H9 (cell line): ENCODE results near the gene TNS2. TPM values are rescaled to one million over a fixed set of nuclear protein-coding genes. Genes with fewer than 3 reads are reported as not detected.

Source experiments
- DNase-seq: peaks from one replicate; pipeline ENCODE4 v3.0.0-alpha.2; 2017
- H2AFZ ChIP-seq: one replicate; pipeline ENCODE4 v1.6.1; 2013; ENCODE audit warnings: mild to moderate bottlenecking, low read length, control low read depth, moderate library complexity
- H2AK5ac ChIP-seq: 2 replicates; pipeline ENCODE4 v1.6.1; 2013; ENCODE audit warnings: low read length, control low read depth, mixed read lengths; ENCODE audit not compliant: insufficient read length
- H2BK120ac ChIP-seq: one replicate; pipeline ENCODE4 v1.6.1; 2013; ENCODE audit warnings: low read depth, mild to moderate bottlenecking, low read length, control low read depth, inconsistent platforms; ENCODE audit not compliant: poor library complexity, severe bottlenecking
- H2BK12ac ChIP-seq: 2 replicates; pipeline ENCODE4 v1.6.1; 2013; ENCODE audit warnings: low read length, control low read depth, mixed read lengths, low read depth; ENCODE audit not compliant: insufficient read length
- H2BK15ac ChIP-seq: 2 replicates; pipeline ENCODE4 v1.6.1; 2013; ENCODE audit warnings: low read depth, low read length, control low read depth
- H2BK20ac ChIP-seq: one replicate; pipeline ENCODE4 v1.6.1; 2013; ENCODE audit warnings: low read depth, mild to moderate bottlenecking, low read length, control low read depth, inconsistent platforms; ENCODE audit not compliant: poor library complexity, severe bottlenecking
- H2BK5ac ChIP-seq: 2 replicates; pipeline ENCODE4 v1.6.1; 2013; ENCODE audit warnings: low read length, control low read depth, mixed read lengths; ENCODE audit not compliant: insufficient read length
- H3K14ac ChIP-seq: 2 replicates; pipeline ENCODE4 v1.6.1; 2013; ENCODE audit warnings: low read length, control low read depth; ENCODE audit not compliant: insufficient read depth
- H3K18ac ChIP-seq: 2 replicates; pipeline ENCODE4 v1.6.1; 2013; ENCODE audit warnings: low read depth, mild to moderate bottlenecking, mixed read lengths, low read length, control low read depth; ENCODE audit not compliant: insufficient read length
- H3K23ac ChIP-seq: 2 replicates; pipeline ENCODE4 v1.6.1; 2013; ENCODE audit warnings: low read length, control low read depth, mixed read lengths, low read depth; ENCODE audit not compliant: insufficient read length
- H3K23me2 ChIP-seq: 2 replicates; pipeline ENCODE4 v1.6.1; 2013; ENCODE audit warnings: low read depth, mild to moderate bottlenecking, mixed read lengths, low read length, control low read depth; ENCODE audit not compliant: insufficient read length, poor library complexity, severe bottlenecking
- H3K27ac ChIP-seq: 2 replicates; pipeline ENCODE4 v1.5.1; 2013; ENCODE audit warnings: low read length, control low read depth, mixed read lengths, low read depth; ENCODE audit not compliant: insufficient read length
- H3K27me3 ChIP-seq: 2 replicates; pipeline ENCODE4 v1.6.1; 2013; ENCODE audit warnings: low read length, control low read depth, inconsistent platforms; ENCODE audit not compliant: insufficient read depth
- H3K4ac ChIP-seq: 2 replicates; pipeline ENCODE4 v1.6.1; 2013; ENCODE audit warnings: low read depth, mild to moderate bottlenecking, control low read depth, inconsistent platforms, low read length, moderate library complexity
- H3K4me1 ChIP-seq: 2 replicates; pipeline ENCODE4 v1.6.1; 2013; ENCODE audit warnings: low read length, control low read depth, inconsistent platforms; ENCODE audit not compliant: insufficient read depth
- H3K4me2 ChIP-seq: 2 replicates; pipeline ENCODE4 v1.6.1; 2013; ENCODE audit warnings: low read length, control low read depth, mixed read lengths; ENCODE audit not compliant: insufficient read length, insufficient read depth
- H3K56ac ChIP-seq: 2 replicates; pipeline ENCODE4 v1.6.1; 2013; ENCODE audit warnings: low read depth, mild to moderate bottlenecking, mixed read lengths, low read length, control low read depth; ENCODE audit not compliant: insufficient read length
- H3K79me1 ChIP-seq: 2 replicates; pipeline ENCODE4 v1.6.1; 2013; ENCODE audit warnings: low read depth, mild to moderate bottlenecking, moderate library complexity, low read length, control low read depth, inconsistent platforms; ENCODE audit not compliant: insufficient read depth, poor library complexity, severe bottlenecking
- H3K79me2 ChIP-seq: 2 replicates; pipeline ENCODE4 v1.6.1; 2013; ENCODE audit warnings: low read length, control low read depth, inconsistent platforms; ENCODE audit not compliant: insufficient read depth
- H3K9ac ChIP-seq: 2 replicates; pipeline ENCODE4 v1.6.1; 2013; ENCODE audit warnings: low read length, control low read depth, mixed read lengths; ENCODE audit not compliant: insufficient read length; ENCODE audit errors: extremely low read depth
- H3K9me3 ChIP-seq: one replicate; pipeline ENCODE4 v1.6.1; 2013; ENCODE audit warnings: low read depth, low read length, inconsistent platforms; ENCODE audit not compliant: control insufficient read depth
- H3T11ph ChIP-seq: one replicate; pipeline ENCODE4 v1.6.1; 2013; ENCODE audit warnings: mild to moderate bottlenecking, low read length, control low read depth, inconsistent platforms
- H4K20me1 ChIP-seq: one replicate; pipeline ENCODE4 v1.6.1; 2013; ENCODE audit not compliant: control insufficient read depth, insufficient read length, insufficient read depth
- H4K5ac ChIP-seq: 2 replicates; pipeline ENCODE4 v1.6.1; 2013; ENCODE audit warnings: low read depth, mild to moderate bottlenecking, mixed read lengths, low read length, control low read depth; ENCODE audit not compliant: insufficient read length
- H4K8ac ChIP-seq: replicated peaks from 2 replicates; pipeline ENCODE4 v1.6.1; 2013; ENCODE audit warnings: low read length, control low read depth, mixed read lengths, low read depth; ENCODE audit not compliant: insufficient read length
- H4K91ac ChIP-seq: 2 replicates; pipeline ENCODE4 v1.6.1; 2013; ENCODE audit warnings: low read depth, mild to moderate bottlenecking, moderate library complexity, mixed read lengths, low read length, control low read depth; ENCODE audit not compliant: insufficient read length
- H3K27ac Mint-ChIP-seq, 3 experiments: 2 replicates in 2 of 3; 3 replicates in 1 of 3; pipeline ENCODE4 v1.8.0; 2020 to 2021; ENCODE audit warnings: mixed read lengths in 3 of 3, mild to moderate bottlenecking in 1 of 3, moderate library complexity in 1 of 3
- H3K27me3 Mint-ChIP-seq: 2 replicates; pipeline ENCODE4 v1.8.0; 2021; ENCODE audit warnings: low read depth, mild to moderate bottlenecking, moderate library complexity, mixed read lengths
- H3K36me3 Mint-ChIP-seq, 3 experiments: 2 replicates in 2 of 3; 3 replicates in 1 of 3; pipeline ENCODE4 v1.8.0; 2020 to 2021; ENCODE audit warnings: low read depth in 3 of 3, mixed read lengths in 3 of 3; ENCODE audit not compliant: insufficient read depth in 1 of 3
- H3K4me1 Mint-ChIP-seq, 2 experiments: 2 replicates each; pipeline ENCODE4 v1.8.0; 2020; ENCODE audit warnings: mixed read lengths in 2 of 2
- H3K4me3 Mint-ChIP-seq, 2 experiments: 2 replicates in 1 of 2; 3 replicates in 1 of 2; pipeline ENCODE4 v1.8.0; 2020 to 2021; ENCODE audit warnings: mild to moderate bottlenecking in 2 of 2, mixed read lengths in 2 of 2, moderate library complexity in 1 of 2
- H3K9me3 Mint-ChIP-seq, 2 experiments: 2 replicates in 1 of 2; 3 replicates in 1 of 2; pipeline ENCODE4 v1.8.0; 2020; ENCODE audit warnings: mild to moderate bottlenecking in 2 of 2, mixed read lengths in 2 of 2, moderate library complexity in 1 of 2
- WGBS: extraction: QIAGEN DNeasy Blood & Tissue Kit; methylation state at CpG from one replicate; pipeline ENCODE4 v1.1.7; 2013; ENCODE audit warnings: missing lambda C conversion rate, low lambda C conversion rate, mixed read lengths; ENCODE audit not compliant: insufficient read length; ENCODE audit errors: extremely low coverage; 5-methylcytosine and 5-hydroxymethylcytosine counted together
- total RNA-seq: library from RNA; stranded (reverse); gene quantifications from 2 replicates; pipeline ENCODE4 v1.2.1, GENCODE V29; 2021
- TF ChIP-seq, protein P1 (sequence below): fragments of 200-600 bp; sonication (generic); conservative IDR thresholded peaks from 3 replicates; pipeline ENCODE4 v1.8.0; 2021; ENCODE audit warnings: antibody characterized with exemption, mild to moderate bottlenecking

Gene TNS2
- total RNA-seq, 1 experiment from 2014 or later, result 4.5 TPM

DNA sequence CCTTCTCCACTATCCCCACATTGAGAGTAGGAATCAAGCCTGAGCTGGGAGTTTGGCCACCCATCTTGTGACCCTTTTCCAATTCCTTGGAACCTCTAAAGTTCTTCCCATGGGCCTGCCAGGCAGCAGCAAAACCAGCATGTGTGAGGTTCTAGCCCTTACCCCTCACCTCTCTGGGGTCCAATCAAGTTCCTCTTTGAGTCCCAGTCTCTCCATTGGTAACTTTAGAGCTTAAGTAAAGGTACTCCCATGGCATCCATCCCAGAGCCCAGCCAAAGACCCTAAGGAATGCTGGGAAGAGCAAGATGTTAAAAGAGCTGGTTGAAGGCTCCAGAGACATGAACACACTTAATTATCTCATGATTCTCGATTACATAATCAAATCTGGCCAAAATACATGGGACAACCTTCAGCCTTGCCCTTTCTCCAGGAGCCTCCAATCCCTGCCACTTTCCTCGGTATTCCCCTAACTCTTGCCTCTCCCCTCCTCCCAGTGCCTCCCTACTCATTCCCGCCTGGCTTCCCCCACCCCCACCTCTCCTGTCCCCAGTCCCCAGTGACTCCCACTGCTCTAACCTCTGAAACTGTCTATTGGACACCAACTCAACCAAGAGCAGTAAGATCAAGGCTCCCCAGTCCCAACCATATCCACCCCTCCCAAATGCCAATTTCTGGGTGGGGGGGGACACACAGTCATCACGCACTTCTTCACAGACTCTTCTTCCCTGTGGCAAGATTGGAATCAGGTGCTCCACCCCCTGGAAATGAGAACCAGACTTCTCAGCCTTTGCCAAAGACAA lies 4.8 kb upstream of the TNS2 start:
- Histone ChIP-seq H4K8ac (no peak overlapping the region), H4K5ac (no peak overlapping the region), H3K79me2 (no peaks in the 10 kb centered on the region), H3K56ac (no peak overlapping the region), H3K9me3 (no peaks in the 10 kb centered on the region), H3K79me1 (no peaks in the 10 kb centered on the region), H3K23ac (no peak overlapping the region), H2AFZ (no peak overlapping the region), H3K27ac (no peak overlapping the region), H3K23me2 (peaks cover 12% of the 10 kb centered on the region), H3K9ac (no peak overlapping the region), H2BK15ac (no peak overlapping the region), H2BK12ac (no peak overlapping the region), H3K14ac (no peak overlapping the region), H2AK5ac (no peak overlapping the region), H4K91ac (no peak overlapping the region), H4K20me1 (no peaks in the 10 kb centered on the region), H2BK120ac (no peak overlapping the region), H3K27me3 (peaks cover 5% of the 10 kb centered on the region; the same call in 1 of the 2 replicates), H2BK20ac (no peak overlapping the region), H3K4me1 (peaks cover 17% of the 10 kb centered on the region; the same call in 1 of the 2 replicates), H3K18ac (no peak overlapping the region), H3T11ph (no peak overlapping the region), H3K4me2 (peak overlapping the region; percentile 74), H2BK5ac (no peak overlapping the region), H3K4ac (no peak overlapping the region)
- H3K27ac Mint-ChIP-seq, result no peak overlapping the region; a peak in 2 of 7 replicates
- H3K4me1 Mint-ChIP-seq, result peaks cover 66 to 74% of the 10 kb centered on the region in 2 experiments
- TF ChIP-seq, protein P1, sequence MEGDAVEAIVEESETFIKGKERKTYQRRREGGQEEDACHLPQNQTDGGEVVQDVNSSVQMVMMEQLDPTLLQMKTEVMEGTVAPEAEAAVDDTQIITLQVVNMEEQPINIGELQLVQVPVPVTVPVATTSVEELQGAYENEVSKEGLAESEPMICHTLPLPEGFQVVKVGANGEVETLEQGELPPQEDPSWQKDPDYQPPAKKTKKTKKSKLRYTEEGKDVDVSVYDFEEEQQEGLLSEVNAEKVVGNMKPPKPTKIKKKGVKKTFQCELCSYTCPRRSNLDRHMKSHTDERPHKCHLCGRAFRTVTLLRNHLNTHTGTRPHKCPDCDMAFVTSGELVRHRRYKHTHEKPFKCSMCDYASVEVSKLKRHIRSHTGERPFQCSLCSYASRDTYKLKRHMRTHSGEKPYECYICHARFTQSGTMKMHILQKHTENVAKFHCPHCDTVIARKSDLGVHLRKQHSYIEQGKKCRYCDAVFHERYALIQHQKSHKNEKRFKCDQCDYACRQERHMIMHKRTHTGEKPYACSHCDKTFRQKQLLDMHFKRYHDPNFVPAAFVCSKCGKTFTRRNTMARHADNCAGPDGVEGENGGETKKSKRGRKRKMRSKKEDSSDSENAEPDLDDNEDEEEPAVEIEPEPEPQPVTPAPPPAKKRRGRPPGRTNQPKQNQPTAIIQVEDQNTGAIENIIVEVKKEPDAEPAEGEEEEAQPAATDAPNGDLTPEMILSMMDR, result no peak
- H3K36me3 Mint-ChIP-seq, result peaks cover 4 to 21% (median 5%) of the 10 kb centered on the region in 3 experiments
- DNase-seq, result no peak
- WGBS, result no CpG with 5 or more reads among the region's 4 CpGs
- H3K9me3 Mint-ChIP-seq, result no peaks in the 10 kb centered on the region; a peak in 1 of 5 replicates
- peak overlapping the region in 1 of 2 experiments; percentile 92; a peak in 2 of 5 replicates for H3K4me3 Mint-ChIP-seq
- peaks cover 37% of the 10 kb centered on the region for H3K27me3 Mint-ChIP-seq
